Measurements from ENCODE around the gene STAT2.

DNA sequence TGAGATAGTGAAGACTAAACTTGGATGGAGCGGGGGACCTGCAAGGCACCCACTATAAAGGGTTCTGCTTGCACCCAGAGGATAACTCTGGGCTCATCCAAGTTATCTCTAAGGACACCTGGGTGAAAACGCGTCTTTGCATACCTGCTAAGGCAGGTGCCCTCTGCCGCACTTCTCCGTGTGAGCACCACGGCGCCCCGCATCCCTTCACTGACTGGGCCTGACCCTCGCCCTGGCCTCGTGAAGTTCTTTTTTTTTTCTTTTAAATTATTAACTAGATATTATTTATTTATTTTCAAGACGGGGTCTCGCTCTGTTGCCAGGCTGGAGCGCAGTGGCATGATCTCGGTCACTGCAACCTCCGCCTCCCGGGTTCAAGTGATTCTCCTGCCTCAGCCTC lies 22.7 kb upstream of the STAT2 start:
- no peak for TF ChIP-seq CTCF (IDR thresholded peaks at IDR 0.05 in 4 of 5, conservative IDR thresholded peaks at IDR 0.05 in 1 of 5)
- TF ChIP-seq POLR2A (IDR thresholded peaks at IDR 0.05): no peak

Measured in gastrocnemius medialis (tissue), 4 donors.